Psoas muscle (tissue), 8 donors: Measurements from ENCODE around the gene RUBCN. TPM values are rescaled to one million over a fixed set of nuclear protein-coding genes. Genes with fewer than 3 reads are reported as not detected.

Source experiments
- ATAC-seq, 4 donors: fragments of 200-7000 bp; cut with Tn5 transposase; one replicate each; pipeline ENCODE4 v1.9.1; 2020; ENCODE audit warnings: moderate library complexity in 3 of 4, mild to moderate bottlenecking in 2 of 4
- DNase-seq, 2 donors: peaks; one replicate each; pipeline ENCODE4 v3.0.0-alpha.2; 2020
- H3K27ac ChIP-seq: fragments of 200-600 bp; one replicate; pipeline ENCODE4 v1.8.0; 2022
- H3K27me3 ChIP-seq, 3 donors: fragments of 200-600 bp in 1 of 3; one replicate each; pipeline versions ENCODE4 v1.6.1 to v1.8.0; 2013 to 2022; ENCODE audit warnings: low read length in 2 of 3, mild to moderate bottlenecking in 2 of 3, moderate library complexity in 1 of 3; ENCODE audit not compliant: insufficient read depth in 3 of 3
- H3K36me3 ChIP-seq, 2 donors: fragments of 200-600 bp in 1 of 2; one replicate each; pipeline versions ENCODE4 v1.6.1 to v1.8.0; 2013 to 2022; ENCODE audit warnings: low read depth in 1 of 2, mild to moderate bottlenecking in 1 of 2, moderate library complexity in 1 of 2; ENCODE audit not compliant: insufficient read depth in 1 of 2
- H3K4me1 ChIP-seq: fragments of 200-600 bp; one replicate; pipeline ENCODE4 v1.8.0; 2022
- H3K4me3 ChIP-seq: fragments of 200-600 bp; one replicate; pipeline ENCODE4 v1.8.0; 2022; ENCODE audit warnings: mild to moderate bottlenecking
- H3K9me3 ChIP-seq: fragments of 200-600 bp; one replicate; pipeline ENCODE4 v1.8.0; 2022
- CTCF ChIP-seq: fragments of 200-600 bp; IDR thresholded peaks from one replicate; pipeline ENCODE4 v1.8.0; 2022; ENCODE audit warnings: antibody characterized with exemption
- WGBS, 3 donors: extraction: QIAGEN DNeasy Blood & Tissue Kit; methylation state at CpG; one replicate each; pipeline versions ENCODE4 v1.1.6 to v1.1.7; 2013; 5-methylcytosine and 5-hydroxymethylcytosine counted together
- intact Hi-C, 2 donors: fragments of 100-400 bp; cut with DNase I; formaldehyde crosslinking; loops; one replicate each; pipeline versions ENCODE4 v1.11.0 to v1.14.2; 2022
- long read RNA-seq, 2 donors: library from polyadenylated mRNA; unstranded; transcript quantifications; one replicate each; pipeline ENCODE4 v2.0.0, GENCODE V29; 2021
- polyA plus RNA-seq, 3 donors: library from polyadenylated mRNA; stranded (reverse); fragments of 200-250 nt; gene quantifications; one replicate each; pipeline ENCODE4 v1.2.3, GENCODE V29; 2013
- total RNA-seq, 4 donors: library from RNA; stranded (reverse); fragmentation: NEBNext Ultra II Directional in 2 of 4; extraction: Animal tissue kit (Norgen Biotek cat#: 25700) in 2 of 4; gene quantifications; one replicate each; pipeline versions ENCODE4 v1.2.1 to v1.2.4, GENCODE V29; 2021 to 2023
- donor health status: healthy with polysubstance abuse.
- donor health status: DM: no; HTN: no; CAD: no; lungs with moderate emphysema.
- donor health status: Bipolar disorder and iron deficiency.
- donor health status: healthy.
- donor health status: DM: yes; HTN: yes; CAD: no.
- donor health status: DM: no; HTN: no; CAD: no.
- donor health status: DM: no; HTN: no; CAD: no.
- donor health status: DM: yes; HTN: yes; CAD: no.

Gene RUBCN
- 10 to 100 TPM; 21.9 to 29.1 (median 27.6) TPM for total RNA-seq
- polyA plus RNA-seq = 10 to 100 TPM in 1 of 3 donors, 1 to 10 TPM in 2; 5.0 to 12.9 (median 6.1) TPM
- long read RNA-seq, donor 1, partial matches to known transcripts = 0 of 2 reads
- long read RNA-seq, donor 1, other reads (novel, unspliced or antisense) = 2 of 2 reads
- long read RNA-seq, donor 2, partial matches to known transcripts = 1 of 12 reads
- long read RNA-seq, donor 2, other reads (novel, unspliced or antisense) = 7 of 12 reads

GRCh38 chr3:197736491-197737318 is at the start of gene RUBCN:
Gene RUBCN (minus strand): TSS chr3:197736904. CDS start chr3:197736719, 185 bp downstream.
- Histone ChIP-seq H3K27me3 (no peaks in the 10 kb centered on the region), H3K27ac (peak within 1 kb of the TSS; percentile 95), H3K9me3 (no peaks in the 10 kb centered on the region), H3K4me1 (peaks cover 25% of the 10 kb centered on the region), H3K36me3 (peaks cover 0 to 8% of the 10 kb centered on the region in 2 donors), H3K4me3 (peak within 1 kb of the TSS; percentile 89)
- DNase-seq = peak; percentile 96 to 97
- no peak for TF ChIP-seq CTCF
- intact Hi-C loops = no loop called here
- WGBS, 3 donors = 0 to 1% (median 0%) methylated on average over 77 to 92 of the region's 92 CpGs
- peak; percentile 97 to 99 (median 98) for ATAC-seq

- DNase-seq = no peak
- intact Hi-C loops = no loop called here
- Histone ChIP-seq H3K9me3 (no peaks in the 10 kb centered on the region), H3K27ac (no peak overlapping the region), H3K27me3 (no peaks in the 10 kb centered on the region), H3K4me1 (no peaks in the 10 kb centered on the region), H3K36me3 (peaks cover 7 to 90% of the 10 kb centered on the region in 2 donors), H3K4me3 (no peak overlapping the region)
- 94 to 98% (median 95%) methylated on average over 7 of the region's 7 CpGs for WGBS, 3 donors
- ATAC-seq = no peak
- TF ChIP-seq CTCF = no peak
These were observed 47.4 kb upstream of the RUBCN start for GRCh38 chr3:197784019-197784585.

GRCh38 chr3:197782230-197782629 is 45.5 kb upstream of the RUBCN start:
- intact Hi-C loops = no loop called here
- DNase-seq (no peak), ATAC-seq (no peak)
- H3K9me3 ChIP-seq = no peaks in the 10 kb centered on the region
- TF ChIP-seq CTCF = no peak
- H3K4me3 ChIP-seq = no peak overlapping the region
- no peaks in the 10 kb centered on the region for H3K4me1 ChIP-seq
- 70 to 79% (median 78%) methylated on average over 4 of the region's 4 CpGs for WGBS, 3 donors
- no peak overlapping the region for H3K27ac ChIP-seq
- no peaks in the 10 kb centered on the region for H3K27me3 ChIP-seq
- peaks cover 7 to 92% of the 10 kb centered on the region in 2 donors for H3K36me3 ChIP-seq

- Histone ChIP-seq H3K4me3 (no peak overlapping the region), H3K4me1 (no peaks in the 10 kb centered on the region), H3K27me3 (no peaks in the 10 kb centered on the region), H3K36me3 (peaks cover 12 to 94% of the 10 kb centered on the region in 2 donors), H3K9me3 (no peaks in the 10 kb centered on the region), H3K27ac (no peak overlapping the region)
- WGBS, 3 donors = 68 to 72% (median 69%) methylated on average over 7 of the region's 7 CpGs
- intact Hi-C loops = no loop called here
- no peak for TF ChIP-seq CTCF
- DNase-seq (no peak), ATAC-seq (no peak)
These were observed 38.6 kb upstream of the RUBCN start for GRCh38 chr3:197775317-197775716.
